Gastroesophageal sphincter (tissue), 4 donors: ENCODE results near the gene TBC1D22B. TPM values are rescaled to one million over a fixed set of nuclear protein-coding genes. Genes with fewer than 3 reads are reported as not detected.

ENCODE experiments used
- ATAC-seq: fragments of 150-250 bp; one replicate; pipeline ENCODE4 v1.9.1; 2016; ENCODE audit warnings: mild to moderate bottlenecking, moderate library complexity
- H3K27ac ChIP-seq, 4 donors: fragments of 200-600 bp; sonication (generic) in 3 of 4; 1 replicate in 3 of 4; 2 replicates in 1 of 4; pipeline ENCODE4 v1.5.1; 2016 to 2019
- H3K27me3 ChIP-seq: fragments of 200-600 bp; sonication (generic); one replicate; pipeline ENCODE4 v1.5.1; 2019
- H3K36me3 ChIP-seq, 2 donors: fragments of 200-600 bp; sonication (generic); one replicate each; pipeline ENCODE4 v1.5.1; 2019; ENCODE audit warnings: control low read depth in 1 of 2
- H3K4me1 ChIP-seq, 3 donors: fragments of 200-600 bp; sonication (generic); 1 replicate in 2 of 3; 2 replicates in 1 of 3; pipeline ENCODE4 v1.5.1; 2016 to 2019; ENCODE audit warnings: control low read depth in 2 of 3
- H3K4me3 ChIP-seq, 2 donors: fragments of 200-600 bp; sonication (generic); one replicate each; pipeline ENCODE4 v1.5.1; 2019; ENCODE audit warnings: mild to moderate bottlenecking in 1 of 2, moderate library complexity in 1 of 2
- H3K9me3 ChIP-seq, 3 donors: fragments of 200-600 bp; sonication (generic); one replicate each; pipeline ENCODE4 v1.5.1; 2017 to 2019; ENCODE audit warnings: control low read depth in 2 of 3
- EP300 ChIP-seq: sonication (generic); formaldehyde crosslinking; IDR thresholded peaks from one replicate; pipeline ENCODE4 v1.6.1; 2017; ENCODE audit warnings: antibody characterized with exemption, mild to moderate bottlenecking
- POLR2A ChIP-seq, 2 donors: fragments of 450-650 bp; IDR thresholded peaks; one replicate each; pipeline ENCODE4 v1.6.1; 2017; ENCODE audit warnings: antibody characterized with exemption in 2 of 2, mild to moderate bottlenecking in 2 of 2, moderate library complexity in 1 of 2
- POLR2AphosphoS5 ChIP-seq: sonication (generic); formaldehyde crosslinking; IDR thresholded peaks from one replicate; pipeline ENCODE4 v1.6.1; 2017; ENCODE audit warnings: antibody characterized with exemption
- WGBS, 2 donors: methylation state at CpG; one replicate each; pipeline ENCODE4 v1.1.5; 2018; ENCODE audit warnings: low coverage in 1 of 2; 5-methylcytosine and 5-hydroxymethylcytosine counted together
- total RNA-seq, 4 donors: library from RNA; depleted of rRNA; stranded (reverse); fragments of >200 nt; gene quantifications; one replicate each; pipeline ENCODE4 v1.1.0, GENCODE V29; 2016
- TF ChIP-seq, protein P1 (sequence below), 4 experiments: fragments of 200-600 bp in 2 of 4; fragments of 450-650 bp in 2 of 4; sonication (generic) in 1 of 4; IDR thresholded peaks; one replicate each; pipeline ENCODE4 v1.5.1; 2017 to 2019; ENCODE audit warnings: antibody characterized with exemption in 4 of 4, mild to moderate bottlenecking in 2 of 4, moderate library complexity in 2 of 4

The TBC1D22B gene, protein sequence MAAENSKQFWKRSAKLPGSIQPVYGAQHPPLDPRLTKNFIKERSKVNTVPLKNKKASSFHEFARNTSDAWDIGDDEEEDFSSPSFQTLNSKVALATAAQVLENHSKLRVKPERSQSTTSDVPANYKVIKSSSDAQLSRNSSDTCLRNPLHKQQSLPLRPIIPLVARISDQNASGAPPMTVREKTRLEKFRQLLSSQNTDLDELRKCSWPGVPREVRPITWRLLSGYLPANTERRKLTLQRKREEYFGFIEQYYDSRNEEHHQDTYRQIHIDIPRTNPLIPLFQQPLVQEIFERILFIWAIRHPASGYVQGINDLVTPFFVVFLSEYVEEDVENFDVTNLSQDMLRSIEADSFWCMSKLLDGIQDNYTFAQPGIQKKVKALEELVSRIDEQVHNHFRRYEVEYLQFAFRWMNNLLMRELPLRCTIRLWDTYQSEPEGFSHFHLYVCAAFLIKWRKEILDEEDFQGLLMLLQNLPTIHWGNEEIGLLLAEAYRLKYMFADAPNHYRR
- total RNA-seq: 1 to 10 TPM; 5.0 to 9.2 (median 8.3) TPM

DNA sequence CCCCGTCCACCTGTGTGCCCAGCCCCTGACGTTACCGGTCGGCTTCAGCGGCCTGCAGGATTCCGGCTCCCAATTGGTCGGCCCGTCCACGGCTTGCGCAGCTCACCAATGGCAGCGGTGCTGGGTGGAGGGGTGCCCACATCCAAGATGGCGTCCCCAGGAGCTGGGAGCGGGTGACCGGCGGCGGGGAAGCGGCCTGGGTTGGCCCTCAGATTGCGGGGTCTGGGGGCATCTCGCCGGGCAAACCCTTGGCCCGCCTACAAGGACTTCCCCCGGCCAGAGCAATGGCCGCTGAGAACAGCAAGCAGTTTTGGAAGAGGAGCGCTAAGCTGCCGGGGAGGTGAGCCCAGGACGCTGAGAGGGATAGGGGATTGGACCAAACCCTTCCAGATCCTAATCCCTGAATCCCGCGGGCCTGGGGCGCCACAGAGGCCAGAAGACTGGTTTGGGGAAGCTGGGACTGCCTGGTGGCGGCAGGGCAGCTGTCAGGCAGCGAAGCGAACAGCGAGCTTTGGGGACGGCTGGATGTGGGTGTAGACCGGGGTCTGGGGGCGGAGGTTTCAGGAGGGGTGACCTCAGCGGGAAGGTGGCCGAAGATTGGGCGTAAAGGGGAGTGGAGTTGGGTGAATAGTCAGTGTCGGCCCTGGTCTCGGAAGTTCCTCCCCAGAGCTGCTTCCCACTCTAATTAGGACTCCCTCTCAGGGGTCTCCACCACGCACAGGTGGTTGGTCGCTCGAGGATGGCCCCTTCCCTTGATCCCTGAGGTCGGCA is at the start of gene TBC1D22B, which contains the start of gene TMEM217:
Gene TBC1D22B (plus strand): TSS at position 139 of the 771 bp plus-strand sequence. CDS start 146 bp downstream, at position 285.
Gene TMEM217 (minus strand): TSS at position 511 of the 771 bp plus-strand sequence. CDS start 39,114 bp downstream, outside the sequence.
- H3K9me3 ChIP-seq: no peaks in the 10 kb centered on the region
- peak; percentile 100 for ATAC-seq
- H3K4me1 ChIP-seq: peaks cover 2 to 28% (median 7%) of the 10 kb centered on the region in 3 donors
- no peaks in the 10 kb centered on the region for H3K36me3 ChIP-seq
- H3K27ac ChIP-seq: peak within 1 kb of the TSS; percentile 5 to 89 (median 76)
- peaks cover 4% of the 10 kb centered on the region for H3K27me3 ChIP-seq
- WGBS, 2 donors: 0 to 5% methylated on average over 2 to 4 of the region's 45 CpGs
- no peak for TF ChIP-seq EP300
- TF ChIP-seq POLR2A (IDR thresholded peaks at IDR 0.05): peak; percentile 44 to 57
- TF ChIP-seq, protein P1, sequence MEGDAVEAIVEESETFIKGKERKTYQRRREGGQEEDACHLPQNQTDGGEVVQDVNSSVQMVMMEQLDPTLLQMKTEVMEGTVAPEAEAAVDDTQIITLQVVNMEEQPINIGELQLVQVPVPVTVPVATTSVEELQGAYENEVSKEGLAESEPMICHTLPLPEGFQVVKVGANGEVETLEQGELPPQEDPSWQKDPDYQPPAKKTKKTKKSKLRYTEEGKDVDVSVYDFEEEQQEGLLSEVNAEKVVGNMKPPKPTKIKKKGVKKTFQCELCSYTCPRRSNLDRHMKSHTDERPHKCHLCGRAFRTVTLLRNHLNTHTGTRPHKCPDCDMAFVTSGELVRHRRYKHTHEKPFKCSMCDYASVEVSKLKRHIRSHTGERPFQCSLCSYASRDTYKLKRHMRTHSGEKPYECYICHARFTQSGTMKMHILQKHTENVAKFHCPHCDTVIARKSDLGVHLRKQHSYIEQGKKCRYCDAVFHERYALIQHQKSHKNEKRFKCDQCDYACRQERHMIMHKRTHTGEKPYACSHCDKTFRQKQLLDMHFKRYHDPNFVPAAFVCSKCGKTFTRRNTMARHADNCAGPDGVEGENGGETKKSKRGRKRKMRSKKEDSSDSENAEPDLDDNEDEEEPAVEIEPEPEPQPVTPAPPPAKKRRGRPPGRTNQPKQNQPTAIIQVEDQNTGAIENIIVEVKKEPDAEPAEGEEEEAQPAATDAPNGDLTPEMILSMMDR (IDR thresholded peaks at IDR 0.05): no peak
- TF ChIP-seq POLR2AphosphoS5: peak; percentile 44
- H3K4me3 ChIP-seq: peak within 1 kb of the TSS; percentile 60 to 61

DNA sequence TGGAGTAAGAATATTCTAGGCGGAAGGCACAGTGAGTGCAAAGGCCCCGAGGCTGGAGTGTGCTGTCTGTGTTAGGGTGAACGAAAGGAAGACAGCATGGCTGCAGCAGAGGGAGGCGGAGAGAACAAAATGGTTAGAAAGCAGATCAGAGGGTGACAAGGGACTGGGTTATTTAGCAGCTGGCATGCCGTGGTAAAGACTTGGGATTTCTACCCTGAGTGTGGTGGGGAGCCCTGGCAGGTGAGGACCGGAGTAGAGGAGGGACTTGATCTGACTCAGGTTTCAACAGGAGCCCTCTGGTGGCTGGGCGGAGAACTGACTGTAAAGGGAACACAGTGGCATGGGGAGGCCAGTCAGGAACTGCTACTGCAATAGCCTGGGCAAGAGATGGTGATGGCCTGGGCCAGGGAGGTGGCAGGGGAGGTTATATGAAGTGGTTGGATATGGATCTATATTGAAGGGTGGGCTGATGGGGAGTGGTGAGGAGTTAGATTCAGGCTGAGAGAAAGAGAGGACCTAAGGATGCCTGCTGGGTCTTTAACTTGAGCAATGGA is 49.6 kb upstream of the TBC1D22B start:
- Histone ChIP-seq H3K4me3 (no peak overlapping the region), H3K27me3 (no peaks in the 10 kb centered on the region), H3K9me3 (no peaks in the 10 kb centered on the region), H3K36me3 (no peaks in the 10 kb centered on the region), H3K27ac (no peak overlapping the region), H3K4me1 (no peaks in the 10 kb centered on the region)
- ATAC-seq: peak; percentile 64
- TF ChIP-seq POLR2AphosphoS5: no peak
- TF ChIP-seq, protein P1 (IDR thresholded peaks at IDR 0.05): peak; percentile 47 to 80 (median 70)
- 60 to 62% methylated on average over 7 of the region's 7 CpGs for WGBS, 2 donors

DNA sequence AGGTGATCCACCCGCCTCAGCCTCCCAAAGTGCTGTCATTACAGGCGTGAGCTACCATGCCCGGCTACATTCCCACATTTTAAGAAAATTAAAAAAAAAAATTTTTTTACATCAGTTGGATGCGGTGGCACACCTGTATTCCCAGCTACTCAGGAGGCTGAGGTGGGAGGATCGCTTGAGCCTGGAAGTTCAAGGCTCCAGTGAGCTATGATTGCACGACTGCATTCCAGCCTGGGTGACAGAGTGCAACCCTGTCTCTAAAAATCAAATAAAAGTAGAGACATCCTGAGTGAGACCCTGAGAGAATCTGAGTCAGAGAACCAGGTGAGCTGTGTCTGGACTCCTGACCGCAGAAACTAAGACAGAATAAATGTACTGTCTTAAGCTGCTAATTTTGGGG is 48.8 kb upstream of the TBC1D22B start:
- no peak for TF ChIP-seq EP300
- TF ChIP-seq, protein P1 (IDR thresholded peaks at IDR 0.05): no peak
- 91 to 100% methylated on average over 1 to 4 of the region's 7 CpGs for WGBS, 2 donors
- no peak overlapping the region for H3K4me3 ChIP-seq

DNA sequence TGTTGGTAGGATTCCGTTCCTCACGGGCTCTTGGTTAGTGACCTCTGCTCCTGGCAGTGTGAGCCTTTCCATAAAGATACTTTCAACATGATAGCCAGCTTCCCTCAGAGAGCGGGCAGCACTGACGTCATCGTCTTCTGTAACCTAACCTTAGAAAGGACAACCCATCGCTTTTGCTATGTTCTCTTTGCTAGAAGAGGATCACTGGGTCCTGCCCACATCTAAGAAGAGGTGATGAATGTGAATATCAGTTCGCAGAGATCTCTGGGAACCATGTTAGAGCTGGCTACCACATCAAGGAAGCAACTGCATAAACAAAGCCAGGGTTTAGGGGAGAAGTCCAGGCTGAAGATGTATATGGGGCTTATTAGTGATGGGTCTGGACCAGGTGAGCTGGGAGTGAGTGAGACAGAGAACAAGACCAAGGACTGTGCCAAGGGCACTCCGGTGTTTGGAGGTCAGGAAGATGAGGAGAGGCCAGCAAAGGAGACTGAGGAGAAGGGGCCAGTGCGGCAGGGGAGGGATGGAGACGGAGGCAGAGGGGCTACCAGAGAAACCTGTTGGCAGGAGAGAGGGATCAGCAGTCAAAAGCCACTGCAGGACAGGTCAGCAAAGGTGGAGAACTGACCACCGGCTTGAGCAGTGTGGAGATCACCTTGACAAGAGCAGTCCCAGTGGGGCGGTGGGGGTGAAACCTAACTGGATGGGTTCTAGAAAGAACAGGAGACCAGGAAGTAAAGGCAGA is 47.9 kb upstream of the TBC1D22B start:
- no peak for TF ChIP-seq POLR2AphosphoS5
- no peak for TF ChIP-seq EP300
- TF ChIP-seq, protein P1 (IDR thresholded peaks at IDR 0.05): no peak
- TF ChIP-seq POLR2A (IDR thresholded peaks at IDR 0.05): no peak

More for the DNA sequence above, 48.8 kb upstream of the TBC1D22B start:
- Histone ChIP-seq H3K36me3 (no peaks in the 10 kb centered on the region), H3K4me1 (no peaks in the 10 kb centered on the region), H3K27me3 (no peaks in the 10 kb centered on the region), H3K9me3 (no peaks in the 10 kb centered on the region), H3K27ac (no peak overlapping the region)
- ATAC-seq: no peak

More for the DNA sequence above, 47.9 kb upstream of the TBC1D22B start:
- no peaks in the 10 kb centered on the region for H3K27me3 ChIP-seq
- no peak for ATAC-seq
- no peak overlapping the region for H3K4me3 ChIP-seq
- no peaks in the 10 kb centered on the region for H3K9me3 ChIP-seq
- H3K4me1 ChIP-seq: no peaks in the 10 kb centered on the region
- WGBS, 2 donors: 82 to 90% methylated on average over 4 to 11 of the region's 12 CpGs
- H3K27ac ChIP-seq: no peak overlapping the region
- no peaks in the 10 kb centered on the region for H3K36me3 ChIP-seq
